GM06990 (cell line): Measurements from ENCODE around the gene GALNT13.

Experiments
- DNase-seq: peaks from one replicate; pipeline ENCODE4 v3.0.0-alpha.2; 2011; ENCODE audit not compliant: insufficient read length; ENCODE audit errors: extremely low read depth
- H3K27me3 ChIP-seq: replicated peaks from 2 replicates; pipeline ENCODE4 v1.6.0; 2011; ENCODE audit warnings: low read length; ENCODE audit not compliant: control insufficient read depth, insufficient read depth
- H3K36me3 ChIP-seq: 2 replicates; pipeline ENCODE4 v1.5.1; 2011; ENCODE audit warnings: low read length; ENCODE audit not compliant: control insufficient read depth, insufficient read depth
- H3K4me3 ChIP-seq: replicated peaks from 2 replicates; pipeline ENCODE4 v1.5.1; 2011; ENCODE audit warnings: low read depth, mild to moderate bottlenecking, control low read depth, low read length
- CTCF ChIP-seq: IDR thresholded peaks from 2 replicates; pipeline ENCODE4 v1.5.1; 2011; ENCODE audit warnings: low read length, control low read depth, mild to moderate bottlenecking, inconsistent platforms; ENCODE audit not compliant: insufficient read depth, poor library complexity, severe bottlenecking

Gene GALNT13

DNA sequence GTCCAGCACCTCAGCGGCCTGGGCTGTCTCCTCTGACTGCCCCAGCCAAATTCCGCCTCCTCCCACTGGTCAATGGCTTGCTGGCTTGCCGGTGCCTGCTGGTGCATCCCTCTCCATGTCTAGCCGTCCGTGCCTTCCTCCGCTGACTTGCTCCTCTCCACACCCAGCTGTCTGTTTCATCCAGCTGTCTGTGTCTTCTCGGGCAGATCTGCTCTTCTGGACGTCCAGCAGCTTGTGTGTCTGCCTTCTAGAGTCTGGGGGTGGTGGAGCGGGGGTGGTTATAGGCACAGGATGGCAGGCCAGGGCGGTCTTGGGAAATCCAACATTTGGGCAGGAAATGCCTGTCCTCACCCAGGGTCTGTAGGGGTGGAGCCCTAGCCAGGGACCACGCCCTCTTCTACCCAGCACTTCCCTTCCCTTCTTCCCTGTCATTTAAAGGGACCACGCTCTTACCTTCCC is 369.2 kb downstream of the GALNT13 start:
- Histone ChIP-seq H3K36me3 (no peaks in the 10 kb centered on the region), H3K4me3 (no peak overlapping the region), H3K27me3 (no peaks in the 10 kb centered on the region)
- DNase-seq, result no peak
- TF ChIP-seq CTCF, result no peak

GRCh38 chr2:154242687-154243086 is 371.0 kb downstream of the GALNT13 start:
- no peak for TF ChIP-seq CTCF
- DNase-seq, result no peak
- Histone ChIP-seq H3K4me3 (no peak overlapping the region), H3K27me3 (no peaks in the 10 kb centered on the region), H3K36me3 (no peaks in the 10 kb centered on the region)

DNA sequence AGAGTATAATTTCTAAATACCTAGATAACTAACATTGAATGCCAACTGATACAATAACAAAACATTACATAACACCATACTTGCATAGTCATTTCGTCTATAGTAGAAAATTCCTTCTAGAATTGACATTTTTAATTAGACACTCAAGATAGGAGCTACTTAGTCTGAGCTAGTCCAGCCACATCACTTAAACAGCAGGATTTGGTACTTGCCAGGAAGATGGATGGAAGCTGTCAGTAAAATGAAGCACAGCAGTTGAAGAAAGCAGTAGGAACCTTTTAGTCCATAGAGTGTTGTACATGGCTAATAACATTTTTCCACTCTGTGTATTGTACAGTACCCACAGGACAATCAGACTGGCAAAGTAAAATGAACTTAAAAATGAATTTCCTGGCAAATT is 372.0 kb downstream of the GALNT13 start:
- TF ChIP-seq CTCF, result no peak
- no peak overlapping the region for H3K4me3 ChIP-seq
- DNase-seq, result no peak
- no peaks in the 10 kb centered on the region for H3K36me3 ChIP-seq
- no peaks in the 10 kb centered on the region for H3K27me3 ChIP-seq

DNA sequence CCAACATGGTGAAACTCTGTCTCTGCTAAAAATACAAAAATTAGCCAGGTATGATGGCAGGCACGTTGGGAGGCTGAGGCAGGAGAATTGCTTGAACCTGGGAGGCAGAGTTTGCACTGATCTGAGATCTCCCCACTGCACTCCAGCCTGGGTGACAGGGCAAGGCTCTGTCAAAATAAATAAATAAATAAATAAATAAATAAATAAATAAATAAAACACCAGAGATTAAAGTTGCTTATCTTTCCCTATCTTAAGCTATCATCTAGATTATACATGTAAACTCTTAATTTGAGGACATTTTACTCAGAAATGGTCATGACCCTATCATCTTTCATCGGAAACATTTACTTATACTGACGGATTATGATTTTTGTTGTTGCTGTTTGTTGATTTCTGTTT is 373.2 kb downstream of the GALNT13 start:
- H3K36me3 ChIP-seq, result no peaks in the 10 kb centered on the region

DNA sequence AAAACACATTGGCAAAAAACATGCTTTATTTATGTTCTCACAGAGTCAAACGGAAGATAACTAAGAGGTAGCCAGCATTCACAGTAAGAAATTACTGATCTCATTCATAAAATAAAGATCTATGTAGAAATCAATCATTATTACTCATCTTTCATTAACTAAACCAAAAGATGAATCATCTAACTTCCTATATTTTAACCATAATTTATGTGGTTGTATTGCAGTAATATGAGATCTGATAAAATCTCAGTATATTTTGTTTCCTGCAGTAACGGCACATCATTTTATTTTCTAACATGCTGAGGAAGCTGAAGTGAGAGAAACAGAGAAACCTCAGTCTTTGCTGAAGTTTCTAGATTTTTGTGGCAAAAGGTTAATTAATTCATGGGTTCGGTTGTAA is 375.8 kb downstream of the GALNT13 start:
- no peak for TF ChIP-seq CTCF
- no peak for DNase-seq

More for the DNA sequence above, 373.2 kb downstream of the GALNT13 start:
- TF ChIP-seq CTCF, result no peak
- H3K27me3 ChIP-seq, result no peaks in the 10 kb centered on the region
- H3K4me3 ChIP-seq, result no peak overlapping the region
- no peak for DNase-seq

GRCh38 chr2:154256136-154256535 is 384.4 kb downstream of the GALNT13 start:
- H3K4me3 ChIP-seq, result no peak overlapping the region
- TF ChIP-seq CTCF, result no peak
- no peak for DNase-seq
- H3K27me3 ChIP-seq, result no peaks in the 10 kb centered on the region
- H3K36me3 ChIP-seq, result no peaks in the 10 kb centered on the region

More for the DNA sequence above, 375.8 kb downstream of the GALNT13 start:
- no peaks in the 10 kb centered on the region for H3K36me3 ChIP-seq
- no peak overlapping the region for H3K4me3 ChIP-seq
- no peaks in the 10 kb centered on the region for H3K27me3 ChIP-seq
